Activated CD4-positive, CD25-positive, alpha-beta regulatory T cell (primary cell): ENCODE results near the gene CLDN19.
"Not testable (repeated sequence)": the region's sequence is repeated elsewhere in the genome, so short reads cannot be mapped to it uniquely, and the experiment has no call there.

Experiments
- DNase-seq, 4 experiments: peaks; one replicate each; lab custom pipeline; 2025; lab: John Stamatoyannopoulos, UW

The CLDN19 gene

GRCh38 chr1:42759114-42759513, 19.1 kb upstream of the CLDN19 start:
- no peak for DNase-seq

GRCh38 chr1:42758641-42759040, 18.6 kb upstream of the CLDN19 start:
- no peak for DNase-seq

- DNase-seq, result no peak
Measured at GRCh38 chr1:42757892-42758275, 17.8 kb upstream of the CLDN19 start.

GRCh38 chr1:42756956-42757891, 17.2 kb upstream of the CLDN19 start:
- DNase-seq, result no peak

- DNase-seq, result no peak
Measured at GRCh38 chr1:42753070-42753469, 13.0 kb upstream of the CLDN19 start.

- no peak for DNase-seq
Measured at GRCh38 chr1:42752284-42752683, 12.2 kb upstream of the CLDN19 start.

GRCh38 chr1:42751511-42752070, 11.6 kb upstream of the CLDN19 start:
- not testable (repeated sequence) for DNase-seq

GRCh38 chr1:42750041-42750440, 10.0 kb upstream of the CLDN19 start:
- no peak for DNase-seq

- no peak for DNase-seq
Measured at GRCh38 chr1:42748461-42749410, 8.7 kb upstream of the CLDN19 start.

GRCh38 chr1:42748021-42748420, 8.0 kb upstream of the CLDN19 start:
- DNase-seq, result no peak

- peak in 2 of 4 experiments; percentile 11 to 28 for DNase-seq
Measured at GRCh38 chr1:42747125-42747524, 7.1 kb upstream of the CLDN19 start.

GRCh38 chr1:42746436-42747105, 6.5 kb upstream of the CLDN19 start:
- DNase-seq, result no peak

GRCh38 chr1:42745851-42746250, 5.8 kb upstream of the CLDN19 start:
- no peak for DNase-seq

- DNase-seq, result no peak
Measured at GRCh38 chr1:42744148-42744413, 4.0 kb upstream of the CLDN19 start.

GRCh38 chr1:42743317-42744147, 3.5 kb upstream of the CLDN19 start:
- no peak for DNase-seq

GRCh38 chr1:42742617-42743316, 2.7 kb upstream of the CLDN19 start:
- DNase-seq, result no peak

GRCh38 chr1:42742141-42742540, 2.1 kb upstream of the CLDN19 start:
- DNase-seq, result no peak

- no peak for DNase-seq
Measured at GRCh38 chr1:42741706-42742105, 1.7 kb upstream of the CLDN19 start.

- DNase-seq, result no peak
Measured at GRCh38 chr1:42740851-42741580, 980 bp upstream of the CLDN19 start.

- DNase-seq, result no peak
Measured at GRCh38 chr1:42738678-42739226, 1.3 kb downstream of the CLDN19 start.
